GM12878 (cell line): ENCODE results near the gene PRPSAP1. TPM values are rescaled to one million over a fixed set of nuclear protein-coding genes. Genes with fewer than 3 reads are reported as not detected.

Source experiments
- ATAC-seq: fragments of 200-7000 bp; cut with Tn5 transposase; 3 replicates; pipeline ENCODE4 v1.9.1; 2020; ENCODE audit warnings: mild to moderate bottlenecking, moderate library complexity
- BruUV-seq: library from RNA; stranded (reverse); fragments of 400-500 nt; replicated peaks from 2 replicates; lab custom pipeline; 2021; lab: Mats Ljungman, UMichigan
- CTCF ChIA-PET: fragments of 300-600 bp; sonication (Branson Sonifier 250); formaldehyde crosslinking; extraction: SDS; loops from one replicate; lab custom pipeline; 2021; ENCODE audit warnings: inconsistent platforms; lab: Yijun Ruan, JAX
- POLR2A ChIA-PET: fragments of 350-600 bp; formaldehyde crosslinking; extraction: SDS; loops from one replicate; lab custom pipeline; 2021; ENCODE audit warnings: inconsistent platforms; lab: Charles Lee
- RAD21 ChIA-PET: fragments of 300-600 bp; sonication (Branson Sonifier 250); formaldehyde crosslinking; loops from one replicate; lab custom pipeline; 2023; ENCODE audit warnings: antibody characterized with exemption; ENCODE audit not compliant: unreplicated experiment; lab: Charles Lee
- SMC1A ChIA-PET: fragments of 300-600 bp; sonication (Branson Sonifier 250); formaldehyde crosslinking; loops from one replicate; lab custom pipeline; 2023; ENCODE audit not compliant: unreplicated experiment, uncharacterized antibody; lab: Charles Lee
- DNase-seq: peaks from one replicate; pipeline ENCODE4 v3.0.0-alpha.2; 2011; ENCODE audit warnings: low read depth, low spot score
- FAIRE-seq: peaks from 3 replicates; lab custom pipeline; 2011; peaks lifted over from hg19 to GRCh38; lab: Jason Lieb, UNC
- H2AFZ ChIP-seq: 2 replicates; pipeline ENCODE4 v1.6.0; 2011; ENCODE audit warnings: low read depth, low read length, control low read depth; ENCODE audit not compliant: control insufficient read depth
- H3K27ac ChIP-seq: 2 replicates; pipeline ENCODE4 v1.5.1; 2011; ENCODE audit warnings: control low read depth; ENCODE audit not compliant: control insufficient read depth, insufficient read depth
- H3K27me3 ChIP-seq, 2 experiments: replicated peaks in 1 of 2; 2 replicates each; pipeline versions ENCODE4 v1.6.0 to v1.6.1; 2011; ENCODE audit warnings: low read length in 1 of 2; ENCODE audit not compliant: control insufficient read depth in 2 of 2, insufficient read depth in 2 of 2
- H3K36me3 ChIP-seq, 2 experiments: 2 replicates each; pipeline ENCODE4 v1.5.1; 2011; ENCODE audit warnings: low read length in 1 of 2; ENCODE audit not compliant: control insufficient read depth in 2 of 2, insufficient read depth in 2 of 2
- H3K4me1 ChIP-seq: 2 replicates; pipeline ENCODE4 v1.6.1; 2011; ENCODE audit warnings: mild to moderate bottlenecking, low read length, moderate library complexity, mixed read lengths; ENCODE audit not compliant: control insufficient read depth, insufficient read depth
- H3K4me2 ChIP-seq: 2 replicates; pipeline ENCODE4 v1.6.0; 2011; ENCODE audit warnings: control low read depth; ENCODE audit not compliant: control insufficient read depth, insufficient read depth
- H3K4me3 ChIP-seq: fragments of 200-600 bp; sonication (generic); 2 replicates; pipeline ENCODE4 v1.5.1; 2016
- H3K79me2 ChIP-seq: 2 replicates; pipeline ENCODE4 v1.6.0; 2011; ENCODE audit warnings: low read length; ENCODE audit not compliant: control insufficient read depth, insufficient read depth
- H3K9ac ChIP-seq: 2 replicates; pipeline ENCODE4 v1.8.0; 2011; ENCODE audit warnings: low read length, control low read depth, mixed read lengths; ENCODE audit not compliant: control insufficient read depth, insufficient read depth
- H3K9me3 ChIP-seq: replicated peaks from 3 replicates; pipeline ENCODE4 v1.5.1; 2011; ENCODE audit warnings: mild to moderate bottlenecking, low read length; ENCODE audit not compliant: control insufficient read depth, insufficient read depth
- H4K20me1 ChIP-seq: 2 replicates; pipeline ENCODE4 v1.6.0; 2011; ENCODE audit not compliant: control insufficient read depth, insufficient read depth
- CHD2 ChIP-seq: IDR thresholded peaks from 2 replicates; pipeline ENCODE4 v1.6.1; 2011; ENCODE audit warnings: low read depth, low read length, improper control_type of control experiment, borderline replicate concordance
- CUX1 ChIP-seq: IDR thresholded peaks from 2 replicates; pipeline ENCODE4 v1.6.1; 2012; ENCODE audit warnings: improper control_type of control experiment, low read depth, low read length; ENCODE audit not compliant: insufficient replicate concordance
- E2F8 ChIP-seq: fragments of 450-650 bp; IDR thresholded peaks from 2 replicates; pipeline ENCODE4 v1.6.1; 2018; ENCODE audit warnings: mild to moderate bottlenecking, low read depth, moderate library complexity; ENCODE audit not compliant: partially characterized antibody
- MYB ChIP-seq: fragments of 150-350 bp; IDR thresholded peaks from 2 replicates; pipeline ENCODE4 v1.6.1; 2014; ENCODE audit warnings: mild to moderate bottlenecking, low read depth, low read length, borderline replicate concordance
- RAD21 ChIP-seq: IDR thresholded peaks from 2 replicates; pipeline ENCODE4 v1.6.1; 2011; ENCODE audit warnings: mild to moderate bottlenecking, low read depth, low read length, moderate library complexity; ENCODE audit not compliant: insufficient read depth
- RB1 ChIP-seq: fragments of 450-650 bp; formaldehyde crosslinking; IDR thresholded peaks from 2 replicates; pipeline ENCODE4 v1.6.1; 2017; ENCODE audit warnings: mild to moderate bottlenecking, borderline replicate concordance
- RBBP5 ChIP-seq: fragments of 200-600 bp; sonication (generic); conservative IDR thresholded peaks from 2 replicates; pipeline ENCODE4 v1.6.1; 2016
- ZNF207 ChIP-seq: fragments of 450-650 bp; IDR thresholded peaks from 2 replicates; pipeline ENCODE4 v1.6.1; 2014; ENCODE audit warnings: antibody characterized with exemption, mild to moderate bottlenecking, borderline replicate concordance
- ZNF592 ChIP-seq: fragments of 450-650 bp; IDR thresholded peaks from 2 replicates; pipeline ENCODE4 v1.6.1; 2017; ENCODE audit warnings: mild to moderate bottlenecking, moderate library complexity
- WGBS: methylation state at CpG from one replicate; pipeline ENCODE4 v1.1.6; 2016; ENCODE audit warnings: low lambda C conversion rate; ENCODE audit not compliant: insufficient replicate concordance, insufficient coverage; ENCODE audit errors: missing lambda C conversion rate; 5-methylcytosine and 5-hydroxymethylcytosine counted together
- in situ Hi-C: fragments of 300-500 bp; cut with MboI; formaldehyde crosslinking; loops from 9 replicates; pipeline ENCODE4 v1.14.3; 2018; ENCODE audit warnings: mixed read lengths
- intact Hi-C: fragments of 100-400 bp; cut with micrococcal nuclease; formaldehyde crosslinking; loops from one replicate; pipeline ENCODE4 v1.14.2; 2022; ENCODE audit not compliant: unreplicated experiment
- polyA plus RNA-seq, 11 experiments: library from polyadenylated mRNA; depleted of rRNA in 4 of 11; unstranded in 6 of 11; stranded (reverse) in 5 of 11; fragments of >200 nt; fragmentation: Nextera tagmentation in 4 of 11; fragmentation: Illumina TruSeq in 1 of 11; extraction: Ambion mirVana in 4 of 11; extraction: Trizol in 1 of 11; gene quantifications; 1 replicate in 1 of 11; 2 replicates in 10 of 11; pipeline versions ENCODE4 v1.2.1 to v1.2.3, GENCODE V29; 2011 to 2016; ENCODE audit warnings: inconsistent platforms in 2 of 11, missing spikeins in 2 of 11, low read depth in 1 of 11
- total RNA-seq, 4 experiments: library from RNA; depleted of rRNA in 3 of 4; stranded (reverse); fragments of >200 nt in 3 of 4; fragmentation: Illumina TruSeq in 1 of 4; extraction: Trizol in 1 of 4; gene quantifications; 2 replicates each; pipeline versions ENCODE4 v1.2.1 to v1.2.3, GENCODE V29; 2013 to 2021

PRPSAP1 gene
- total and polyA plus RNA-seq, 10 of the 15 experiments (the other 5 are each of a cell fraction or from before 2014, with no cell fraction given), result 15.8 to 84.2 (median 44.2) TPM

DNA sequence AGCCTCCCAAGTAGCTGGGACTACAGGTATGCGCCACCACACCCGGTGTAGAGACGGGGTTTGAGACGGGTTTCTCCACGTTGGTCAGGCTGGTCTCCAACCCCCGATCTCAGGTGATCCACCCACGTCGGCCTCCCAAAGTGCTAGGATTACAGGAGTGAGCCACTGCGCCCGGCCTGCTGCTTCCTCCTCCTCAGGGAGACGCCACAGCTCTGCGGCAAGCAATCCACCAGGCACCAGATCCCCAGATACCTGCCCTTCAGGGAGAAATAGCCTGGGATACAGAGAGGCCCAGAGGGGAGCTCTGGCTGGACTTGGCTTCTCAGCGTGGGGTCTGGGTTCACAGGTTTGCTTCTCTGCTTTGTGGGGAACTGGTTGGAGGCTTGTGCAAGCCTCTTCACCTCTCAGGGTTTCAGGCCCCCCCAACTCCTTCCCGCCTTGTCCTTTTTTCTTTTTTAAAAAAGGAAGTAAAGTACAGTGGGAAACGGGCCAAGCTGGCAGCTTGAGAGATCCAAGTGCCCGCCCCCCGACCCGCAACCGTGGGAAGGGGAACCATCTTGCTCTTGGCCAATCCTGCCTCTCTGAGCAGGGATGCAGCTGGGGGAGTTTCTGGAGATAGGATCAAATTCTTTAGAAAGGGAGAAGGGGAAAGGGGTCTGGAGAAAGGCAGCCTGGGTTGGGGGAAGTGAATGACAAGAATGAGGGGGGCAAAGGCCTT, 28.1 kb upstream of the PRPSAP1 start:
- Histone ChIP-seq H3K27ac (no peak overlapping the region), H3K27me3 (peaks cover 2 to 6% of the 10 kb centered on the region in 2 experiments; a peak in 2 of 4 replicates)
- CTCF ChIA-PET, result interaction anchor here (2.3 to 2.7 kb wide), 3 partner anchors 16 to 77 kb away, joined by 7 to 8 read pairs (median 8); no protein-coding TSS in a partner anchor
- TF ChIP-seq CHD2, result no peak
- TF ChIP-seq MYB, result no peak
- TF ChIP-seq RBBP5, result no peak
- no peak for TF ChIP-seq CUX1
- TF ChIP-seq RB1, result no peak
- TF ChIP-seq E2F8, result no peak
- TF ChIP-seq RAD21, result no peak
- TF ChIP-seq ZNF592, result no peak
- TF ChIP-seq ZNF207, result no peak
- TF ChIP-seq, all 136 proteins: peak for 0
- ATAC-seq (no peak), DNase-seq (no peak), FAIRE-seq (no peak)
- Histone ChIP-seq H3K36me3 (no peaks in the 10 kb centered on the region), H2AFZ (no peak overlapping the region), H3K4me1 (peaks cover 24% of the 10 kb centered on the region), H3K79me2 (no peaks in the 10 kb centered on the region), H3K4me2 (no peak overlapping the region), H4K20me1 (no peaks in the 10 kb centered on the region), H3K4me3 (no peak overlapping the region), H3K9ac (no peak overlapping the region), H3K9me3 (no peaks in the 10 kb centered on the region)
- 73% methylated on average over 19 of the region's 19 CpGs for WGBS
- ChIA-PET SMC1A (interaction anchor here (1.9 kb wide), 1 partner anchor 16 kb away, joined by 6 read pairs; no protein-coding TSS in a partner anchor), POLR2A (no interaction called here), RAD21 (no interaction called here)
- in situ Hi-C loops (no loop called here), intact Hi-C loops (loop anchor here (10.0 kb wide), 1 partner anchor 257 kb away; no protein-coding TSS in a partner anchor)
- no TSS peak for BruUV-seq
